Mononuclear cell (primary cell): ENCODE data around the gene UBE2D2. TPM values are rescaled to one million over a fixed set of nuclear protein-coding genes. Genes with fewer than 3 reads are reported as not detected.

ENCODE experiments used
- H3K27me3 ChIP-seq: 2 replicates; pipeline ENCODE4 v1.6.0; 2011; ENCODE audit warnings: low read length, control low read depth; ENCODE audit not compliant: insufficient read depth
- H3K4me1 ChIP-seq: 2 replicates; pipeline ENCODE4 v1.5.1; 2011; ENCODE audit warnings: mild to moderate bottlenecking, low read length, control low read depth; ENCODE audit not compliant: insufficient read depth
- H3K4me3 ChIP-seq: 2 replicates; pipeline ENCODE4 v1.5.1; 2011; ENCODE audit warnings: mild to moderate bottlenecking, low read length, moderate library complexity
- H3K9me3 ChIP-seq: 2 replicates; pipeline ENCODE4 v1.5.1; 2011; ENCODE audit warnings: low read depth, mild to moderate bottlenecking, control low read depth, low read length
- total RNA-seq: library from RNA; depleted of rRNA; stranded (reverse); fragments of >200 nt; gene quantifications from one replicate; pipeline ENCODE4 v1.2.3, GENCODE V29; 2012

UBE2D2 gene
- total RNA-seq, 1 donor = 81.5 TPM

DNA sequence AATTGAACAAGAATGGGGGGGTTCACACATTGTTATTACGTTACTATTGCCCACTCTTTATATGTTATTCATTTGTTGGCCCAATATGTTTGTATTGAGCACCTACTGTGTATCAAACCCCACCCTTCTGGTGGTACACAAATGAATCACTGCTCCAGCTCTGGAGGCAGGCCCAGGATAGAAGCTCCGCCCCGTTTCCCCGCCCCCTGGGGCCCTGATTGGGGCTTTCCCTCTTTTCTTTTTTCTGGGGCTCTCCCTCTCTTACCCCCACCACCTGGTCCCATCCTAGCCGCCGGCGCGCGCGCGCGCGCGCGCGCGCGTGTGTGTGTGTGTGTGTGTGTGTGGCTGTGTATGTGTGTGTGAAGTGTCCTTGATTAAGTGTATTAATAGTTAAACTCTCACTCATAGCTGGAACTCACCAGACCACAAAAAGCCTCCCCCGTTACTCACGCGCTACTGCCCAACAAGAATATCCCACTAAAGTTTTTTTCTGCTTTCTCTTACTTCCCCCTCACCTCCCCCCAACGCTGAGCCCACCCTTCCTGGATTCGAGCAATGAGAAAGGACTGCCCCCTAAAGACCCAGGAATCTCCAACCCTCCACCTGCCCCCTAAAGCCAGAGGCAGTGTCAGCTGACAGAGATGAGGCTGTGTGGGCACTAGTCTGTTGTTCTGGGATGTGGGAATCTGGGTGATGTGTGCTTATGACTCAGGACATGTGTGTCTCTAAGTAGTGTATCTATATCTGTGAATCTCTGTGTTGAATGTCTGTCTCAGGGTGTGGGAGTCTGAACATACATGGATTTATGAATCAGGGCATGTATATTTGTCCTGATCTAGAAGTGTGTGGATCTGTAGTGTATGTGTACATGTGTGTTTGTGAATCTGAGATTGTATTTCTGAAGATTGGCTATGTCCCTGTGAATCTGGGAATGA is 91.0 kb downstream of the UBE2D2 start:
- Histone ChIP-seq H3K4me1 (peaks cover 75% of the 10 kb centered on the region), H3K4me3 (peak overlapping the region; percentile 15), H3K9me3 (no peaks in the 10 kb centered on the region), H3K27me3 (peaks cover 23% of the 10 kb centered on the region)

DNA sequence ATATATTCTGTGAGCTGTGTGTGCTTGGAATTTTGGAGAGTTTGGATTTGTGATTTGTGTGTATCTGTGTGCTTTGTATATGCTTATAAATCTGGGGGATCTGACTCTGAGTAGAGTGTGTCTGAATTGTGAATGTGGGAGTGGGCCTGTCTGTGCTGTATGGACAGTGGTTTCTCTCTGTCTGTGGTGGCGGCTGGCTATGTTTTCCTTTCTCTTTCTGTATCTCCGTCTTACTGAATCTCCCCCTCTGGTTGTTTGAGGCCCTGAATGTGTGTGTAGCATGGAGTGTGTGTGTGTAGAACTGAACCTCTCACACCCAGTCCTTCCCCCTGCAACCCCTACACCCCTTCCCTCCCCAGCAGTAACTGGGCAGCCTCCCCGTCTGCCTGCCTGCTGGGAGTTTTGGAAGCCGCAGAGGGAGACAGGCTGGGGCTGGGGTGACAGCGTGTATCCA is 91.7 kb downstream of the UBE2D2 start:
- Histone ChIP-seq H3K4me3 (no peak overlapping the region), H3K27me3 (peaks cover 16% of the 10 kb centered on the region), H3K9me3 (no peaks in the 10 kb centered on the region), H3K4me1 (peaks cover 75% of the 10 kb centered on the region)

DNA sequence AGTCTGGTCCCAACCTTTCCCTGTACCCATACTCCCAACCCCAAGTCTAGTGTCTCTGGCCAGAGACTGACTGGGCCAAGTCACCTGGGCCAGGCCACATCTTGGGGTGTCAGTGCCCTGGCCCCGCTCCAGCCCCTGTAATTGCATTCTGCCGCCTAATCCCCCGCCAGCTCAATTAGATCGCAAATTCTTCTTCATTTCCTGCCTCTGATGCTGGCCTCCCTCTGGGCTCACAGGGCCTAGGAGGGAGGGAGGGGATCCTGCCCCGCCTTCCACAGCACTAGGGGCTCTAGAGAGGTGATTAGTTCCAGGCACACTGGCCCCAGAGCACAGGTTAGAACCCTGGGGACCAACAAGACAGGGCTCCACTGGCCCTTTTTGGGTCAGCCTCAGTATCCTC is 92.5 kb downstream of the UBE2D2 start:
- H3K4me1 ChIP-seq = peaks cover 81% of the 10 kb centered on the region
- no peak overlapping the region for H3K4me3 ChIP-seq
- peaks cover 15% of the 10 kb centered on the region for H3K27me3 ChIP-seq

DNA sequence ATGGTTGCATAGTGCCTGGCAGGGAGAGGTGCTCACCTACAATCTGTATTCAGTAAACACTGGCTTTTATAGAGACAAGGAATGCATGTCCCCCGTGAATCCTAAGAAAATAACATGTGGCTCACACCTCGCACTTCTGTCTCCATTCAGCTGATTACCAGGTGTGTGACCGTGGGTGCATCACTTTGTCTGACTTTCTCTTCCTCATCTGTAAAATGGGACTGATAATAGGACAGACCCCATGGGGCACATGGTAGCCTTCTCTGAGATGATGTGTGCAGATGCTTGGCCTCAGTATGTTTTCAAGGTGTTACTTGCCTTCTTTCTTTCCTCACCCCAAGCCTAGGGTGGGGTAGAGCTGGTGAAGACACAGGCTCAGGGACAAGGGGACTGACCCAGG is 93.3 kb downstream of the UBE2D2 start:
- H3K4me1 ChIP-seq = peaks cover 90% of the 10 kb centered on the region
- H3K9me3 ChIP-seq = no peaks in the 10 kb centered on the region
- H3K27me3 ChIP-seq = peaks cover 15% of the 10 kb centered on the region
- H3K4me3 ChIP-seq = no peak overlapping the region

More for the DNA sequence above, 92.5 kb downstream of the UBE2D2 start:
- H3K9me3 ChIP-seq = no peaks in the 10 kb centered on the region

DNA sequence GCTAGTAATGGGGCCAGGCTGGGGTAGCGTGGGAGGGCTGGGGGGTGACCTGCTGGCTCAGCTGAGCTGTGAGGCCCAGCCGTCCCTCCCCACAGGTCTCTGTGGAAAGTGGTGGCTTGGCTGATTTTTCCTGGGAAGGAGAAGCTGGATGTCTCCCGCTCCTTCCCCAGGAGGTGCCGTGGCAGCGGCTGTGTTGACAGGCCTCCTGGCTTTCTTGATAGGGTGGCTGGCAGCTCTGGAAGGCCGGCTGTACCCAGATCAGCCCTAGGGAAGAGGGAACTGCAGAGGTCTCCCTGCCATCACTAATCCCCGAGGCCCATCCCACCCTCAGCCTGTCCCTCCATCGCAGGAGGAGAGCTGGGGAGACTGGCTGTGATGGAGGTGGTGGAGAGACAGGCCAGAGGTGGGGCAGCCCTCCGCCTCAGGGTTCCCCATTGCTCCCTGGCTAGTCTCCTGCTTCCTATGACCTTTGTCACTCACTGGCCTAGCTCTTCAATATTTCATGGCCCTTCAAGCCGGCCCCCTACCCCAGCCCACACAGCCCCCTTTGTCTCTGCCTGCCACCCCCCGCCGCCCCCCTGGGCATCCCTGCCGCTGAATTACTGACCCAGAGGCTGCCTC is 93.8 kb downstream of the UBE2D2 start:
- Histone ChIP-seq H3K27me3 (peaks cover 15% of the 10 kb centered on the region), H3K4me1 (peaks cover 91% of the 10 kb centered on the region), H3K9me3 (no peaks in the 10 kb centered on the region), H3K4me3 (no peak overlapping the region)

DNA sequence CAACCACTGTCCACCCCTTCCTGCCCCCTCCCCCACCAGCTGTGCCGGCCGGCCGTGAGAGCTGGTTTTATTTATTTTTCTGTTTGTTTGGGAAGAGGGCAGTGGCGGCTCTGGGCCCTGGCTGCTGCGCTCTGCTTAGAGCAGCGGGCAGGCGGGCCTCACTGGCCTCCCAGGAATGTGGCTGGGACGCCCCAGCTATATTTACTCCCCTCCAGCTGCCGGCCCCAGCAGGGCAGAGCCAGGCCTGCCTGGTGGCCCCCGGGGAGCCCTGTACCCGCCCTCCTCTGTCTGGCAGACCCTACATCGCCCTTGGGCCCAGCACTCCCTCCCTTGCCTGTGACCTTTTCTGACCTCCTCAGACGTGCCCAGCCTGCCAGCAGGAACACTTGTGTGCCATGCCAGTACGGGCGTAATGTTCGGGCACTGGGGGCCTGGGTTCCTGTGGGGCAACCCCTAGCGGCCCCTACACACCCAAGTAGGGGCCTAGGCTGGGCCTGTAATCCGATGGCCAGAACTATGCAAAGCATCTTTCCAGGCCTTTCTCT is 94.7 kb downstream of the UBE2D2 start:
- Histone ChIP-seq H3K4me1 (peaks cover 89% of the 10 kb centered on the region), H3K4me3 (no peak overlapping the region), H3K27me3 (peaks cover 9% of the 10 kb centered on the region), H3K9me3 (no peaks in the 10 kb centered on the region)

DNA sequence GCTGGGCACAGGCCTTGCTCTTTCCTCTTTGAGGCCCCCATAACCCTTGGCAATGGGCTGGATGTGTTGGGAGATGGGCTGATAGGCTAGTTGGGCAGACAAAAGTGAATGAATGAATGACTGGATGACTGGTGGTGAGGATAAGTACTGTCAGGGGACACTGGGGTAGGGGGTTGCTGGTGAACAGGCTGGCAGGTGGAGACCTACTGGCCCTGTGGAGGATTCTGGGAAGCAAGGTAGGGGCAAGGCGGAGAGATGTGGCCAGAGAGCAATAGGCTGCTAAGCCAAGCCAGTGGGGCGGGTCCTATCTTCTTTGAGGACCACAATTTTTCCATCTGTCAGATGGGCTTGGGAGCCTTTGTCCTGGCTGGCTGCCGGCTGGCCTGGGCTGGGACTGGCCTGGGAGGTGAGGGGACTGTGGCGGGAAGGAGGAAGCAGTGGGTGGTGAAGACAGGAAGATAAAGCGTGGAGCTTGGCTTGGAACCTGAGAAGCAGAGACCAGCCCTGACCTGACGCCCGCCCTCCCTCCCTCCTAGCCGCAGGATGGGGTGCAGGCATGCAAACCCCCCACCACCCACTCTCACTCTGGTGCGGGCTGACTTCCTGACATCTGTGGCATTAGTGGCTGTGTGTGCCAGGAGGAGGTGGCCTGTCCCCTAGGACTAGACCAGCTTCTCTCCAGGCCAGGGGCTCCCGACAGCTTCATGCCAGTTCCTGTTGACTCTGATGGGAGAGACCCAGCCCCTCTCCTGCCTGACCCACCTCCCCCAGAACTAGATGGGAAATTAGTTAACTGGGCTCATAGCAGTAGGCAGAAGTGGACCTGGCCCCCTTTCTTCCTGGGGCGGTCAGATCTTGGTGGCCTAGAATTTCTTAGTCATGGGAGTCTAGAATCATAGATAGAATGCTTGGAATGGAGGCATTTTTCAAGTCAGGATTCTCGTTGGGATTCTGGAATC is 96.5 kb downstream of the UBE2D2 start:
- H3K4me1 ChIP-seq = peaks cover 89% of the 10 kb centered on the region
- H3K9me3 ChIP-seq = no peaks in the 10 kb centered on the region
- H3K27me3 ChIP-seq = no peaks in the 10 kb centered on the region
- no peak overlapping the region for H3K4me3 ChIP-seq

DNA sequence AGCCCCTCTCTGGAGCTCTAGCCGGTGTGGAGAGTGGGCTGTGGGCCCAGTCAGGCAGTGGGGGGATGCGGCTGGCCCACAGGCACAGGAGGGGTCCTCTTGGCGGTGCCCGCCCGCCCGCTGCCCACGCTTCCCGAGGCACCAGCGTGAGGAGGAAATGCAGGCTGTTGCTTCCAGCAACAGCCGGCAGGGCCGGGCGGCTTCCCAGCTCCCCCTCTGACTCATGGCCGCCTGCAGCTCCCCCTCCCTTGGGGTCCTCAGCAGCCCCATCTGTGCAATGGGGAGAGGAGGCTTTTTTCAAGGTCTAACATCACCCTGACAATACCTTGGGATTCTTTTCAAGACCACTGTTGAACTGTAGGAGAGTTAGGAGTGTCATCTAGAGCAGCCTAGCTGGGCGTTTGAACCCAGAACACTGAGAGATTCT is 97.4 kb downstream of the UBE2D2 start:
- Histone ChIP-seq H3K9me3 (no peaks in the 10 kb centered on the region), H3K4me3 (no peak overlapping the region), H3K4me1 (peaks cover 89% of the 10 kb centered on the region), H3K27me3 (no peaks in the 10 kb centered on the region)

DNA sequence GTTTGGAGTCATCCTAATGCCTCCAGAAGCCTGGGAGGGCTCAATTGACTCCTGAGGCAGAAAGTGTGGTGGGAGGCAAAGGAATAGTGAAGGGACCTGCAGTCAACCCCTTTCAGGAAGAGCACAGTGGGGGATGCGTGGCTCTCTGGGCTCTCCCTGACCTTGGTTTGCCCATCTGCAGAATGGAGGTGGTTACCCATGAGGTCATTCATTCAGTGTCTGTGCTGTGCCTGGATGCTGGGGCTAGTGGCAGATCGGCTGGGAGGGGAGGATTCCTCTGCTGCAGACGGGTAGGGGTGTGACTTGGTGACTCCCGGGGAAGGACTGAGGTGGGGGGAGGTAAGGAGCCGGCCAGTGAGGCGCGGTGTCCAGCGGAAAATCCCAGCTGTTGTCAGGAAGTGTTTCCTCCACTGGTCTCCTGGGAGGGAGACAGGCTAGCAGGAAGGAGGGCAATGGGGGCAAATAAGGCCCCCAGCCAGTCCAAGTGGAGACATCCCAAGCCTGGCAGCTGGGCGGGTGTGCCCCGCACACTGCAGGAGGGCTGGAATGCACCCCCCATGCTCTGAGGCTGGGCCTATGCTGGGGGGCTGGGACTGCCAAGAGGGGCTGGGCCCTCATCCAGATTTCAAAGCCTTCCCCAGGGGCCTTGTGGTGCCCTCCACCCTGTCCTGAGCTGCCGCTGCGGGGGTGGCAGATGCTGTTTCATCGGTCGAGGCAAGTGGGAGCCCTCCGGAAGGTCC is 98.0 kb downstream of the UBE2D2 start:
- no peaks in the 10 kb centered on the region for H3K9me3 ChIP-seq
- H3K4me3 ChIP-seq = no peak overlapping the region
- no peaks in the 10 kb centered on the region for H3K27me3 ChIP-seq
- peaks cover 89% of the 10 kb centered on the region for H3K4me1 ChIP-seq

DNA sequence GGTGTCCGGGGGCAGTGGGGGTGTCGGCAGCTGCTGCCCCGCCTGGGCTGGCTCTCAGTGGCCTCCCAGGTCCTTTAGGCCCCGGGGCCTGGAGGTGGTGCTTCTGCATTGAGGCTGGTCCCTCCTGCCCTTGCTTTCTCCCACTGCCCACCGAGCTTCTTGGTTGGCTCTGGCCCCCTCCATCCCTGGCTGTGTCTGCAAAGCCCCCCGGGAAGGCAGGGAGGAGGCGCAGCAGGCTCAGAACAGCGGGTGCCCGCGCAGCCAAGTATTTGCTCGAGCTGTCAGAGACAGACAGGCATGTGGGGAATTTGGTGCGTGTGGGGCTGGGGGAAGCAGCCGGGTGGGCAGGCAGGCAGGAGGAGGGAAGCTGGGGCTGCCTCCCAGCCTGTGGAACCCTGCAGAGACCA is 98.6 kb downstream of the UBE2D2 start:
- H3K4me3 ChIP-seq = no peak overlapping the region

DNA sequence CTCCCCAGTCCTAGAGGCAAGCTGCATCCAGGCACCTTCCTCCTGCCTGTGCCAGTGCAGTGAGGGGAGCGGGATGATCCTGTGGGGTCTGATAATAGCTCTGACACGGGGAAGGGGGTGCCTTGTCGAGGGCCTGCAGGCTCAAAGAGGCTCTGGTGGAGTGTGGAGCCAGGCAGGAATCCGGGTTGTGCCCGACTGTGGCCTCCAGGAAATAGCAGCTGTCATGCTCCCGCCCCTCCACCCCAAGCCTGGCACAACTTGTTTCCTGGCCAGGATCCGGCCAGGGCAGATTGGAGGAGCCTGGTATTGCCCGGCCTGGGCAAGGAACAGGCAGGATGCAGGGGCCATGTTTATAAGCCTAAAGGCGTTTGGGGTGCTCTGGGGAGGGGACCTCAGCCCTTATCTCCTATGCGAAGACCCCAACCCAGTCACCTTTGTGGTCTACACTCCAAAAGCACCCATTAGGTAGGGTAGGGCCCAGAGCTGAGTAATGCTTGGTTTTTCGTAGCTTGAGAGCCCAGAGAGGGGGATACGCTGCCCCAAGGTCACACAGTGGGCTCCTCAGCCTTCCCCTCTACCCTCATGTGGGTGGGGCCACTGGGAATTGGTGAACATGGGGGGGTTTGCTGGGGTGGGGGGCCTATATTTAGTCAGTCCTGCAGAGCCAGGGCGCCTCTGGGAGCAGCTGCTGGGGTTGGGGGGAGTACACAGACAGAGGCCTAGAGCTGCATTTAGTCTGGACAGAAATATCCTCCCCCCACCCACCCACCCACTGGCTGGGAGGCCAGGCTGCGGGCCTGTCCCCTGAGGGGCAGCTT is 99.2 kb downstream of the UBE2D2 start:
- H3K4me1 ChIP-seq = peaks cover 91% of the 10 kb centered on the region
- no peaks in the 10 kb centered on the region for H3K27me3 ChIP-seq
- H3K4me3 ChIP-seq = no peak overlapping the region
- no peaks in the 10 kb centered on the region for H3K9me3 ChIP-seq

More for the DNA sequence above, 98.6 kb downstream of the UBE2D2 start:
- Histone ChIP-seq H3K9me3 (no peaks in the 10 kb centered on the region), H3K27me3 (no peaks in the 10 kb centered on the region), H3K4me1 (peaks cover 89% of the 10 kb centered on the region)

DNA sequence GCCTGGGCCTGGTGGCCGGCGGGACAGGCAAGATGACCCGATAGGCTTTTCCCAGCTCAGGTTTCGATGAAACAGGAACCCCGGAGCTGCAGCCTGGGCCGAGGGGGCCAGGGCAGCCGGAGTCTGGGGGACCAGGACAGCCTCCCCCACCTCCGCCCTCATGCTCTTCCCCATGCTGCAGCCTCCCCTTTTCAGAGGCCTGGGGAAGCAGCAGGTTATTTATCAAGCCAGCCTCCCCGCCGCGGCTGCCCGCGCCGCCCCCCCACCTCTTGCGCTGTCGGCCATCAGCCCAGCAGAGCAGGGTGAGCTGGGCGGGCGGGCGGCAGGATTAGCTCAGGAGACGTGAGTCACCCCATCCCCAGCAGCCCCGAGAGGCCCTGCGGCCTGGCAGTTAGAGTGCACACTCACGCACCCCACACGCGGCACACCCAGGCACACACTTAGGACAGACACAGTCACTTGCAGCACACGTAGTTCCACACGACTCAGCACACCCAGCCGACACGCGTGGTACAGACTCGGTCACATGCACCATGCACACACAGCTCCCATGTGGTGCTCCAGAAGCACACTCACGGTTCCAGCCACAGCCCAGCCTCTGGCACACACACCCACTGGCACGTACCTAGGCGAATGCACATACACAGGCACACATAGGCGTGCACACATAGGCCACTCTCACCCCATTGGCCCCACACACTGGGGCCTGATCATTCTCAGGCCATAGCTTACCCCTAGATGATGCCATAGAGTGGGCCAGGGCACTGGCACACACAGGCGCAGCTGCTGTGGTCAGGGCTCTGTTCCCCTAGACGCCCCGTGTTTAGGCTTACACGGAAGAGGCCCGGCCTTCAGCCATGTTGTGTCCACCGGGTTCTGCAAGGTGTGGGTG is 100.0 kb downstream of the UBE2D2 start:
- no peak overlapping the region for H3K4me3 ChIP-seq
- peaks cover 95% of the 10 kb centered on the region for H3K4me1 ChIP-seq
- H3K9me3 ChIP-seq = no peaks in the 10 kb centered on the region
- H3K27me3 ChIP-seq = no peaks in the 10 kb centered on the region
